Suppressor macrophage (primary cell): ENCODE data around the gene SNAP23.
A peak's percentile ranks its signal among the peaks of the same experiment; 100 is the strongest.

ENCODE experiments used
- DNase-seq, 4 experiments: peaks; one replicate each; pipeline ENCODE4 v3.0.0-alpha.2; 2020 to 2022
- total RNA-seq, 17 experiments: gene quantifications; one replicate each; lab custom pipeline; 2026; ENCODE audit warnings: mixed read lengths in 6 of 17, inconsistent platforms in 3 of 17; lab: John Stamatoyannopoulos, UW

SNAP23 gene
- 41.1 to 173 (median 107) reads per million in 17 experiments for total RNA-seq

GRCh38 chr15:42495361-42496212 is at the start of gene SNAP23:
Gene SNAP23 (plus strand): TSS chr15:42495634. CDS start chr15:42511847, 16,213 bp downstream.
- DNase-seq: peak; percentile 91 to 96 (median 93)

- no peak for DNase-seq
Measured at GRCh38 chr15:42447599-42447998, 47.8 kb upstream of the SNAP23 start.

- DNase-seq: no peak
Measured at GRCh38 chr15:42448281-42448680, 47.2 kb upstream of the SNAP23 start.

GRCh38 chr15:42449770-42450424 is 45.5 kb upstream of the SNAP23 start:
- no peak for DNase-seq

GRCh38 chr15:42450425-42450790 is 45.0 kb upstream of the SNAP23 start:
- no peak for DNase-seq

- no peak for DNase-seq
Measured at GRCh38 chr15:42453826-42454225, 41.6 kb upstream of the SNAP23 start.

GRCh38 chr15:42456531-42456930 is 38.9 kb upstream of the SNAP23 start:
- DNase-seq: no peak

GRCh38 chr15:42456971-42457370 is 38.5 kb upstream of the SNAP23 start:
- DNase-seq: no peak

GRCh38 chr15:42457445-42458442 is 37.7 kb upstream of the SNAP23 start:
- peak; percentile 21 to 58 (median 46) for DNase-seq

GRCh38 chr15:42461261-42461660 is 34.2 kb upstream of the SNAP23 start:
- DNase-seq: no peak

GRCh38 chr15:42465520-42466259 is 29.7 kb upstream of the SNAP23 start:
- no peak for DNase-seq

- no peak for DNase-seq
Measured at GRCh38 chr15:42471002-42471401, 24.4 kb upstream of the SNAP23 start.

- peak in 2 of 4 experiments; percentile 59 to 62 for DNase-seq
Measured at GRCh38 chr15:42474827-42475226, 20.6 kb upstream of the SNAP23 start.

- DNase-seq: no peak
Measured at GRCh38 chr15:42482701-42483100, 12.7 kb upstream of the SNAP23 start.

GRCh38 chr15:42483677-42484076 is 11.8 kb upstream of the SNAP23 start:
- no peak for DNase-seq

- DNase-seq: peak in 3 of 4 experiments; percentile 34 to 66 (median 61)
Measured at GRCh38 chr15:42490291-42490670, 5.2 kb upstream of the SNAP23 start.

- DNase-seq: peak; percentile 92 to 96 (median 94)
Measured at GRCh38 chr15:42490671-42491538, 4.5 kb upstream of the SNAP23 start, which contains the start of gene ZNF106. Gene ZNF106 (minus strand): TSS chr15:42491141. CDS start chr15:42472289, 18,852 bp downstream.

GRCh38 chr15:42491539-42492225 is 3.8 kb upstream of the SNAP23 start:
- DNase-seq: no peak

- DNase-seq: peak in 3 of 4 experiments; percentile 22 to 71 (median 69)
Measured at GRCh38 chr15:42493679-42494078, 1.8 kb upstream of the SNAP23 start.

- peak; percentile 51 to 70 (median 68) for DNase-seq
Measured at GRCh38 chr15:42494998-42495360, 455 bp upstream of the SNAP23 start.
